GM18505 (cell line): ENCODE results near the gene RRAD.
"Not testable (repeated sequence)": the region's sequence is repeated elsewhere in the genome, so short reads cannot be mapped to it uniquely, and the experiment has no call there.

Source experiments
- ATAC-seq: cut with Tn5 transposase; IDR thresholded peaks from one replicate; pipeline ENCODE4 v1.9.1; 2021; ENCODE audit not compliant: unreplicated experiment
- POLR2A ChIP-seq: IDR thresholded peaks from 4 replicates; pipeline ENCODE4 v1.6.1; 2011; ENCODE audit warnings: borderline replicate concordance; ENCODE audit not compliant: insufficient read depth, insufficient read length; ENCODE audit errors: extremely low read depth

The RRAD gene

GRCh38 chr16:66958857-66959703 is 33.7 kb upstream of the RRAD start:
- TF ChIP-seq POLR2A, result no peak
- no peak for ATAC-seq

- not testable (repeated sequence) for ATAC-seq
Observed at GRCh38 chr16:66956154-66956457, 30.8 kb upstream of the RRAD start.

- ATAC-seq, result not testable (repeated sequence)
Observed at GRCh38 chr16:66955363-66956153, 30.2 kb upstream of the RRAD start.

- no peak for TF ChIP-seq POLR2A
- ATAC-seq, result no peak
Observed at GRCh38 chr16:66954097-66954659, 28.8 kb upstream of the RRAD start.

- ATAC-seq, result no peak
- TF ChIP-seq POLR2A, result no peak
Observed at GRCh38 chr16:66953462-66954096, 28.2 kb upstream of the RRAD start.

GRCh38 chr16:66952430-66953110 is 27.2 kb upstream of the RRAD start:
- no peak for TF ChIP-seq POLR2A
- ATAC-seq, result no peak

GRCh38 chr16:66950971-66951790 is 25.8 kb upstream of the RRAD start:
- TF ChIP-seq POLR2A, result no peak
- no peak for ATAC-seq

- no peak for ATAC-seq
- TF ChIP-seq POLR2A, result no peak
Observed at GRCh38 chr16:66950437-66950836, 25.1 kb upstream of the RRAD start.

GRCh38 chr16:66949472-66949871 is 24.1 kb upstream of the RRAD start:
- ATAC-seq, result no peak
- no peak for TF ChIP-seq POLR2A

GRCh38 chr16:66948837-66949225 is 23.5 kb upstream of the RRAD start:
- no peak for TF ChIP-seq POLR2A
- no peak for ATAC-seq

GRCh38 chr16:66948134-66948836 is 22.9 kb upstream of the RRAD start:
- no peak for TF ChIP-seq POLR2A
- ATAC-seq, result no peak
